GM19193 (cell line): ENCODE results near the gene GPR85.

Experiments used
- POLR2A ChIP-seq: IDR thresholded peaks from 4 replicates; pipeline ENCODE4 v1.6.1; 2011; ENCODE audit not compliant: insufficient read depth, insufficient read length; ENCODE audit errors: extremely low read depth

GPR85 gene

GRCh38 chr7:113092762-113093161 is 6.1 kb upstream of the GPR85 start:
- TF ChIP-seq POLR2A: no peak

GRCh38 chr7:113087071-113087998 is 708 bp upstream of the GPR85 start:
- no peak for TF ChIP-seq POLR2A

- no peak for TF ChIP-seq POLR2A
Observed at GRCh38 chr7:113085781-113086390, 741 bp downstream of the GPR85 start.

- TF ChIP-seq POLR2A: no peak
Observed at GRCh38 chr7:113084496-113085172, 2.0 kb downstream of the GPR85 start.

GRCh38 chr7:113083816-113084495 is 2.7 kb downstream of the GPR85 start:
- TF ChIP-seq POLR2A: no peak

GRCh38 chr7:113083132-113083815 is 3.4 kb downstream of the GPR85 start:
- TF ChIP-seq POLR2A: no peak

GRCh38 chr7:113078331-113078730 is 8.3 kb downstream of the GPR85 start:
- no peak for TF ChIP-seq POLR2A

GRCh38 chr7:113076703-113077102 is 9.9 kb downstream of the GPR85 start:
- TF ChIP-seq POLR2A: no peak

- TF ChIP-seq POLR2A: no peak
Observed at GRCh38 chr7:113071465-113071864, 15.2 kb downstream of the GPR85 start.

GRCh38 chr7:113062499-113062898 is 24.1 kb downstream of the GPR85 start:
- no peak for TF ChIP-seq POLR2A

GRCh38 chr7:113060100-113060499 is 26.5 kb downstream of the GPR85 start:
- no peak for TF ChIP-seq POLR2A

GRCh38 chr7:113054938-113055337 is 31.7 kb downstream of the GPR85 start:
- TF ChIP-seq POLR2A: no peak

- TF ChIP-seq POLR2A: no peak
Observed at GRCh38 chr7:113046453-113046852, 40.2 kb downstream of the GPR85 start.

GRCh38 chr7:113045379-113045778 is 41.2 kb downstream of the GPR85 start:
- no peak for TF ChIP-seq POLR2A

- no peak for TF ChIP-seq POLR2A
Observed at GRCh38 chr7:113044394-113044793, 42.2 kb downstream of the GPR85 start.

GRCh38 chr7:113040849-113041248 is 45.8 kb downstream of the GPR85 start:
- no peak for TF ChIP-seq POLR2A
